ENCODE data around the gene TAB2. TPM values are rescaled to one million over a fixed set of nuclear protein-coding genes. Genes with fewer than 3 reads are reported as not detected.
A peak's percentile ranks its signal among the peaks of the same experiment; 100 is the strongest.

TAB2 gene
- total RNA-seq, 1 donor from 2014 or later = 69.0 TPM

GRCh38 chr6:149368065-149368464, 50.6 kb downstream of the TAB2 start:
- peaks cover 25% of the 10 kb centered on the region for H3K36me3 Mint-ChIP-seq (ENCODE audit: low read depth)
- TF ChIP-seq, protein P1, sequence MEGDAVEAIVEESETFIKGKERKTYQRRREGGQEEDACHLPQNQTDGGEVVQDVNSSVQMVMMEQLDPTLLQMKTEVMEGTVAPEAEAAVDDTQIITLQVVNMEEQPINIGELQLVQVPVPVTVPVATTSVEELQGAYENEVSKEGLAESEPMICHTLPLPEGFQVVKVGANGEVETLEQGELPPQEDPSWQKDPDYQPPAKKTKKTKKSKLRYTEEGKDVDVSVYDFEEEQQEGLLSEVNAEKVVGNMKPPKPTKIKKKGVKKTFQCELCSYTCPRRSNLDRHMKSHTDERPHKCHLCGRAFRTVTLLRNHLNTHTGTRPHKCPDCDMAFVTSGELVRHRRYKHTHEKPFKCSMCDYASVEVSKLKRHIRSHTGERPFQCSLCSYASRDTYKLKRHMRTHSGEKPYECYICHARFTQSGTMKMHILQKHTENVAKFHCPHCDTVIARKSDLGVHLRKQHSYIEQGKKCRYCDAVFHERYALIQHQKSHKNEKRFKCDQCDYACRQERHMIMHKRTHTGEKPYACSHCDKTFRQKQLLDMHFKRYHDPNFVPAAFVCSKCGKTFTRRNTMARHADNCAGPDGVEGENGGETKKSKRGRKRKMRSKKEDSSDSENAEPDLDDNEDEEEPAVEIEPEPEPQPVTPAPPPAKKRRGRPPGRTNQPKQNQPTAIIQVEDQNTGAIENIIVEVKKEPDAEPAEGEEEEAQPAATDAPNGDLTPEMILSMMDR (IDR thresholded peaks at IDR 0.05) = no peak
- peaks cover 45% of the 10 kb centered on the region for H3K4me1 Mint-ChIP-seq
- no peak for DNase-seq
- no peaks in the 10 kb centered on the region for H3K27me3 Mint-ChIP-seq
- POLR2A ChIA-PET = no interaction called here
- H3K4me3 Mint-ChIP-seq = no peak overlapping the region
- H3K27ac Mint-ChIP-seq = no peak overlapping the region
- CTCF ChIA-PET = interaction anchor here (0.8 kb wide), 1 partner anchor 179 kb away, joined by 3 read pairs; no protein-coding TSS in a partner anchor
- intact Hi-C loops (cut with micrococcal nuclease) = loop anchor here (2.0 kb wide), 1 partner anchor 17 kb away; no protein-coding TSS in a partner anchor
- no peaks in the 10 kb centered on the region for H3K9me3 Mint-ChIP-seq
- ATAC-seq (ENCODE audit: low read depth) = no peak

DNA sequence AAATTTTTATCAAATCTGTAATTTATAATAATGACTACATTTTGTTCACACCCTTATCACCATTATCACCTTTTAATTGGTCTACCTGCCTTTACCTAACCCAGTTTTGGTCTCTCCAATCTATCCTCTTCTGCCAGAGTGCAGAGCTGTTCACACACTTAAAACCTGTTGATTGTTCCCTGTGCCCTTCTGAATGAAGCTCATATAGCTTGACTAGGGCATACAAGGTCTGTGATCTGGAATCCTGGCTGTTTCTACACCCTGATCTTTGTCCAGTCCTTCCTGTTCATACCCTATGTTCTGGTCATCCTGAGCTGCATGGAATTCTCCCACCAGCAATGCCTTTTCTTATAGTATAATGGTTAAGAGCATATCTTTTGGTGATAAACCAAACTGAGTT, 53.6 kb downstream of the TAB2 start:
- no peak for ATAC-seq (ENCODE audit: low read depth)

DNA sequence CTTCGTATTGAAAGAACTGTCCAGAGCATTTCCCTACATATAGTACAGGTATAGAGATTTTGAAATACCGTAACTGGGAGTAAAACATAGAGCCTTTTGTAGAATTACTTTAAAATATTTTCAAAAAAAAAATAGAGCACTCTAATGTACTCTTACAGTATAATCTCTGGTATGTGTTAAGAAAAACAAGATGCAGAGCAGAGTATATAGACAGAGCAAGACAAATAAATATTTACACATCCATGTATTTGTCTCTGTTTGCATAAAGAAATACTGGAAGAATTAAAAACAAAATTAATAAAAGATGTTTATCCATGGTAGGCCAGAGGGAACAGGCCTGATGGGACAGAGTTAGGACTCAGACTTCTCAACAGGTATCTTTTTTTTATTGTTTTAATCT, 54.5 kb downstream of the TAB2 start:
- POLR2A ChIA-PET = no interaction called here
- Mint-ChIP-seq H3K4me3 (no peak overlapping the region), H3K9me3 (no peaks in the 10 kb centered on the region), H3K27me3 (no peaks in the 10 kb centered on the region), H3K27ac (no peak overlapping the region), H3K36me3 (ENCODE audit: low read depth) (peaks cover 54% of the 10 kb centered on the region), H3K4me1 (peaks cover 52% of the 10 kb centered on the region)
- ATAC-seq (ENCODE audit: low read depth) (no peak), DNase-seq (no peak)
- CTCF ChIA-PET = no interaction called here
- intact Hi-C loops (cut with micrococcal nuclease) = loop anchor here (5.0 kb wide), 1 partner anchor 55 kb away; the partner anchor contains the start of gene TAB2
- TF ChIP-seq, protein P1 (IDR thresholded peaks at IDR 0.05) = no peak

More for the DNA sequence above, 53.6 kb downstream of the TAB2 start:
- peaks cover 47% of the 10 kb centered on the region for H3K36me3 Mint-ChIP-seq (ENCODE audit: low read depth)
- peak overlapping the region; percentile 2 for H3K27ac Mint-ChIP-seq
- H3K4me1 Mint-ChIP-seq = peaks cover 51% of the 10 kb centered on the region
- H3K9me3 Mint-ChIP-seq = no peaks in the 10 kb centered on the region
- TF ChIP-seq, protein P1 (IDR thresholded peaks at IDR 0.05) = no peak
- CTCF ChIA-PET = interaction anchor here (1.7 kb wide), 1 partner anchor 181 kb away, joined by 5 read pairs; no protein-coding TSS in a partner anchor
- intact Hi-C loops (cut with micrococcal nuclease) = loop anchor here (5.0 kb wide), 1 partner anchor 54 kb away; the partner anchor contains the start of gene TAB2
- H3K27me3 Mint-ChIP-seq = no peaks in the 10 kb centered on the region
- H3K4me3 Mint-ChIP-seq = no peak overlapping the region
- POLR2A ChIA-PET = no interaction called here
- DNase-seq = no peak

DNA sequence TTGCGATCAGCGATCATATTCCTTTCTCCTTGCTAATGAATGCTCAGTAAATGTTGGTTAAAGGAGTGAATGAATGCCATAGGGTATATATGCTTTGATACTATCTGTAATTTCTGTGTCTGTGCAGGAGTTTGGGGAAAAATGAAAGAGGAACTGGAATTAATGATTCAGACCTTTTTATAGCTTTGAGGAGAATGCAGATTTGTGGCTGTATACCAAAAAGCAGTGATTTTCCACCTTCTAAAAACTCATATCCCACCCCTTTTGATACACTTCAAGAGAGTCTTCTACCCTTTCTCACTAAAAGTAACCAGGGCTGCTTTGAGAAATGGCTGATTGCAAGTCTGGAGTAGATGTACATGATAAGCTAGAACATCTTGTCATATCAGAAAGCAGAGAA, 56.0 kb downstream of the TAB2 start:
- H3K4me1 Mint-ChIP-seq = peaks cover 52% of the 10 kb centered on the region

GRCh38 chr6:149379977-149380376, 62.5 kb downstream of the TAB2 start:
- ChIA-PET POLR2A (no interaction called here), CTCF (no interaction called here)
- intact Hi-C loops (cut with micrococcal nuclease) = no loop called here
- TF ChIP-seq, protein P1 (IDR thresholded peaks at IDR 0.05) = no peak
- Mint-ChIP-seq H3K36me3 (ENCODE audit: low read depth) (peaks cover 76% of the 10 kb centered on the region), H3K27me3 (no peaks in the 10 kb centered on the region), H3K9me3 (no peaks in the 10 kb centered on the region), H3K4me1 (peaks cover 22% of the 10 kb centered on the region), H3K4me3 (no peak overlapping the region), H3K27ac (peak overlapping the region; percentile 25)
- DNase-seq (no peak), ATAC-seq (ENCODE audit: low read depth) (no peak)

More for the DNA sequence above, 56.0 kb downstream of the TAB2 start:
- Mint-ChIP-seq H3K4me3 (peak overlapping the region; percentile 17), H3K27me3 (no peaks in the 10 kb centered on the region), H3K27ac (peak overlapping the region; percentile 62), H3K36me3 (ENCODE audit: low read depth) (peaks cover 63% of the 10 kb centered on the region), H3K9me3 (no peaks in the 10 kb centered on the region)
- TF ChIP-seq, protein P1 (IDR thresholded peaks at IDR 0.05) = no peak
- ATAC-seq (ENCODE audit: low read depth) = peak; percentile 45
- intact Hi-C loops (cut with micrococcal nuclease) = loop anchor here (5.0 kb wide), 1 partner anchor 56 kb away; the partner anchor contains the start of gene TAB2
- ChIA-PET POLR2A (interaction anchor here (0.8 kb wide), 1 partner anchor 11 kb away, joined by 3 read pairs; no protein-coding TSS in a partner anchor), CTCF (no interaction called here)
- no peak for DNase-seq
